H1 (cell line): ENCODE data around the gene PAOX. TPM values are rescaled to one million over a fixed set of nuclear protein-coding genes. Genes with fewer than 3 reads are reported as not detected.

Source experiments
- CTCF ChIA-PET: fragments of 300-600 bp; sonication (Branson Sonifier 250); formaldehyde crosslinking; loops from one replicate; lab custom pipeline; 2021; ENCODE audit not compliant: partially characterized antibody; lab: Charles Lee
- POLR2A ChIA-PET: fragments of 300-600 bp; sonication (Branson Sonifier 250); formaldehyde crosslinking; loops from one replicate; lab custom pipeline; 2021; ENCODE audit warnings: inconsistent platforms; ENCODE audit not compliant: partially characterized antibody; lab: Charles Lee
- DNase-seq, 2 experiments: peaks; one replicate each; pipeline versions ENCODE4 v3.0.0 to v3.0.0-alpha.2; 2010 to 2022; ENCODE audit warnings: low spot score in 2 of 2, low read depth in 1 of 2, mixed read lengths in 1 of 2
- FAIRE-seq: peaks from 2 replicates; lab custom pipeline; 2011; peaks lifted over from hg19 to GRCh38; lab: Jason Lieb, UNC
- H2AFZ ChIP-seq: 2 replicates; pipeline ENCODE4 v1.8.1; 2012; ENCODE audit warnings: low read length, inconsistent platforms
- H2AK5ac ChIP-seq: 2 replicates; pipeline ENCODE4 v1.6.1; 2013; ENCODE audit warnings: low read depth, low read length
- H2BK120ac ChIP-seq: replicated peaks from 2 replicates; pipeline ENCODE3; 2013; ENCODE audit warnings: low read depth, low read length, inconsistent platforms
- H2BK12ac ChIP-seq: 2 replicates; pipeline ENCODE4 v1.6.1; 2013; ENCODE audit warnings: low read depth, low read length
- H2BK15ac ChIP-seq: 2 replicates; pipeline ENCODE4 v1.6.1; 2013; ENCODE audit warnings: low read length
- H2BK20ac ChIP-seq: 2 replicates; pipeline ENCODE4 v1.6.1; 2013; ENCODE audit warnings: low read length
- H2BK5ac ChIP-seq: 2 replicates; pipeline ENCODE4 v1.6.1; 2013; ENCODE audit warnings: low read depth, low read length
- H3K14ac ChIP-seq: 2 replicates; pipeline ENCODE4 v1.6.1; 2013; ENCODE audit warnings: inconsistent platforms; ENCODE audit not compliant: insufficient read length
- H3K18ac ChIP-seq: 2 replicates; pipeline ENCODE4 v1.6.1; 2013; ENCODE audit warnings: low read length; ENCODE audit errors: extremely low read depth
- H3K23ac ChIP-seq: 2 replicates; pipeline ENCODE4 v1.6.1; 2013; ENCODE audit warnings: inconsistent platforms; ENCODE audit not compliant: insufficient read length
- H3K23me2 ChIP-seq: 2 replicates; pipeline ENCODE4 v1.6.1; 2013; ENCODE audit warnings: low read depth, low read length
- H3K27ac ChIP-seq: 2 replicates; pipeline ENCODE4 v1.6.1; 2011; ENCODE audit warnings: low read depth, low read length, inconsistent platforms
- H3K27me3 ChIP-seq, 4 experiments: replicated peaks in 1 of 4; 1 replicate in 1 of 4; 2 replicates in 3 of 4; pipeline versions ENCODE4 v1.6.1 to v1.8.1; 2011 to 2013; ENCODE audit warnings: low read length in 3 of 4, mild to moderate bottlenecking in 3 of 4, inconsistent platforms in 2 of 4, mixed read lengths in 2 of 4, moderate library complexity in 1 of 4; ENCODE audit not compliant: control insufficient read depth in 3 of 4, insufficient read depth in 3 of 4; ENCODE audit errors: extremely low read depth in 1 of 4
- H3K36me3 ChIP-seq, 4 experiments: 2 replicates each; pipeline versions ENCODE4 v1.6.1 to v1.8.1; 2011 to 2013; ENCODE audit warnings: mild to moderate bottlenecking in 4 of 4, low read length in 3 of 4, moderate library complexity in 2 of 4, control low read depth in 1 of 4, inconsistent platforms in 1 of 4; ENCODE audit not compliant: insufficient read depth in 4 of 4, control insufficient read depth in 2 of 4
- H3K4ac ChIP-seq: replicated peaks from 2 replicates; pipeline ENCODE3; 2013; ENCODE audit warnings: low read length, low read depth, mixed read lengths, inconsistent platforms; ENCODE audit not compliant: insufficient read length
- H3K4me1 ChIP-seq, 4 experiments: replicated peaks in 1 of 4; 1 replicate in 1 of 4; 2 replicates in 3 of 4; pipeline versions ENCODE4 v1.6.1 to v1.8.1; 2011 to 2013; ENCODE audit warnings: low read length in 3 of 4, inconsistent platforms in 2 of 4, mixed read lengths in 1 of 4; ENCODE audit not compliant: insufficient read depth in 4 of 4, control insufficient read depth in 3 of 4
- H3K4me2 ChIP-seq, 2 experiments: 2 replicates each; pipeline versions ENCODE4 v1.6.1 to v1.8.1; 2011 to 2013; ENCODE audit warnings: low read depth in 2 of 2, low read length in 2 of 2, control low read depth in 1 of 2, inconsistent platforms in 1 of 2, mild to moderate bottlenecking in 1 of 2; ENCODE audit not compliant: insufficient read depth in 1 of 2
- H3K4me3 ChIP-seq, 4 experiments: fragments of 200-600, 300-600 bp in 1 of 4; sonication (generic), shearing (Covaris generic), sonication (Bioruptor Twin) in 1 of 4; 2 replicates each; pipeline versions ENCODE4 v1.5.1 to v1.8.1; 2011 to 2016; ENCODE audit warnings: low read length in 4 of 4, low read depth in 3 of 4, control low read depth in 2 of 4, inconsistent platforms in 2 of 4, mild to moderate bottlenecking in 2 of 4, mixed read lengths in 1 of 4, moderate library complexity in 1 of 4; ENCODE audit not compliant: insufficient read depth in 2 of 4; ENCODE audit errors: extremely low read depth in 1 of 4
- H3K56ac ChIP-seq: replicated peaks from 2 replicates; pipeline ENCODE3; 2013; ENCODE audit warnings: low read depth, mild to moderate bottlenecking, mixed read lengths, low read length, inconsistent platforms; ENCODE audit not compliant: insufficient read length
- H3K79me1 ChIP-seq: 2 replicates; pipeline ENCODE4 v1.6.1; 2013; ENCODE audit warnings: low read depth, low read length, control low read depth
- H3K79me2 ChIP-seq, 2 experiments: 2 replicates each; pipeline versions ENCODE4 v1.6.1 to v1.8.1; 2012 to 2013; ENCODE audit warnings: low read length in 2 of 2, mild to moderate bottlenecking in 2 of 2, inconsistent platforms in 1 of 2; ENCODE audit not compliant: insufficient read depth in 2 of 2, control insufficient read depth in 1 of 2
- H3K9ac ChIP-seq, 4 experiments: replicated peaks in 1 of 4; 1 replicate in 1 of 4; 2 replicates in 3 of 4; pipeline versions ENCODE4 v1.6.1 to v1.8.1; 2011 to 2013; ENCODE audit warnings: low read depth in 3 of 4, low read length in 3 of 4, control low read depth in 2 of 4, mild to moderate bottlenecking in 2 of 4, moderate library complexity in 2 of 4, inconsistent platforms in 1 of 4; ENCODE audit errors: extremely low read depth in 1 of 4
- H3K9me3 ChIP-seq, 2 experiments: 2 replicates each; pipeline versions ENCODE4 v1.6.1 to v1.8.1; 2012 to 2013; ENCODE audit warnings: mild to moderate bottlenecking in 2 of 2, moderate library complexity in 2 of 2, control low read depth in 1 of 2, inconsistent platforms in 1 of 2, low read depth in 1 of 2, low read length in 1 of 2, mixed read lengths in 1 of 2; ENCODE audit not compliant: insufficient read depth in 2 of 2
- H4K20me1 ChIP-seq, 2 experiments: replicated peaks in 1 of 2; 2 replicates each; pipeline versions ENCODE3 to v1.8.1; 2011 to 2013; ENCODE audit warnings: inconsistent platforms in 2 of 2, low read length in 2 of 2, mild to moderate bottlenecking in 1 of 2; ENCODE audit not compliant: insufficient read depth in 2 of 2, control insufficient read depth in 1 of 2
- H4K5ac ChIP-seq: 2 replicates; pipeline ENCODE4 v1.6.1; 2013; ENCODE audit warnings: low read length, low read depth, mixed read lengths, inconsistent platforms; ENCODE audit not compliant: insufficient read length
- H4K8ac ChIP-seq: 2 replicates; pipeline ENCODE4 v1.8.0; 2013; ENCODE audit warnings: mild to moderate bottlenecking, moderate library complexity, low read length, inconsistent platforms; ENCODE audit not compliant: insufficient read depth; ENCODE audit errors: extremely low read depth
- H4K91ac ChIP-seq: replicated peaks from 2 replicates; pipeline ENCODE3; 2013; ENCODE audit warnings: low read length, mixed read lengths, inconsistent platforms; ENCODE audit not compliant: insufficient read length
- CTBP2 ChIP-seq: IDR thresholded peaks from 2 replicates; pipeline ENCODE4 v1.7.0; 2011; ENCODE audit warnings: borderline replicate concordance, mild to moderate bottlenecking, moderate library complexity, mixed read lengths, low read length; ENCODE audit not compliant: insufficient read depth, insufficient read length
- CTCF ChIP-seq, 3 experiments: IDR thresholded peaks; 1 replicate in 2 of 3; 2 replicates in 1 of 3; pipeline versions ENCODE4 v1.5.1 to v1.6.1; 2011; ENCODE audit warnings: low read length in 3 of 3, mild to moderate bottlenecking in 3 of 3, inconsistent platforms in 2 of 3, low read depth in 1 of 3, moderate library complexity in 1 of 3; ENCODE audit not compliant: insufficient read depth in 1 of 3; ENCODE audit errors: control extremely low read depth in 1 of 3
- EP300 ChIP-seq, 2 experiments: IDR thresholded peaks; 1 replicate in 1 of 2; 2 replicates in 1 of 2; pipeline ENCODE4 v1.6.1; 2011 to 2012; ENCODE audit warnings: low read depth in 2 of 2, low read length in 2 of 2, mild to moderate bottlenecking in 2 of 2, borderline replicate concordance in 1 of 2, inconsistent platforms in 1 of 2, moderate library complexity in 1 of 2
- EZH2 ChIP-seq: fragments of 200-600 bp; sonication (generic); IDR thresholded peaks from 2 replicates; pipeline ENCODE4 v1.7.1; 2012; ENCODE audit warnings: low read depth, mild to moderate bottlenecking, moderate library complexity, low read length, inconsistent platforms; ENCODE audit not compliant: severe bottlenecking
- HDAC6 ChIP-seq: IDR thresholded peaks from one replicate; pipeline ENCODE4 v1.7.1; 2012; ENCODE audit warnings: low read depth, mild to moderate bottlenecking, inconsistent platforms, low read length, moderate library complexity
- JUN ChIP-seq: IDR thresholded peaks from 2 replicates; pipeline ENCODE4 v1.6.1; 2011; ENCODE audit warnings: low read depth, mild to moderate bottlenecking, improper control_type of control experiment, low read length
- KDM1A ChIP-seq: fragments of 200-600, 300-600 bp; sonication (generic); IDR thresholded peaks from 2 replicates; pipeline ENCODE4 v1.7.1; 2016; ENCODE audit warnings: mild to moderate bottlenecking, low read length, borderline replicate concordance
- KDM4A ChIP-seq: IDR thresholded peaks from one replicate; pipeline ENCODE4 v1.7.1; 2012; ENCODE audit warnings: low read depth, mild to moderate bottlenecking, moderate library complexity, low read length, inconsistent platforms; ENCODE audit not compliant: severe bottlenecking
- SIX5 ChIP-seq: IDR thresholded peaks from 2 replicates; pipeline ENCODE4 v1.6.1; 2011; ENCODE audit warnings: mild to moderate bottlenecking, low read depth, low read length
- WGBS, 2 experiments: shearing (Covaris generic) in 1 of 2; methylation state at CpG; one replicate each; pipeline versions ENCODE4 v1.1.6 to v1.1.7; 2013 to 2015; ENCODE audit warnings: low lambda C conversion rate in 2 of 2, mixed read lengths in 2 of 2, inconsistent platforms in 1 of 2, low coverage in 1 of 2, missing lambda C conversion rate in 1 of 2; ENCODE audit not compliant: insufficient replicate concordance in 2 of 2, insufficient coverage in 1 of 2, insufficient read length in 1 of 2; ENCODE audit errors: extremely low coverage in 1 of 2, missing lambda C conversion rate in 1 of 2; 5-methylcytosine and 5-hydroxymethylcytosine counted together
- polyA plus RNA-seq, 7 experiments: library from polyadenylated mRNA; depleted of rRNA in 3 of 7; stranded (reverse) in 5 of 7; unstranded in 2 of 7; fragments of >200 nt in 5 of 7; fragments of 200-250 nt in 2 of 7; gene quantifications; 1 replicate in 5 of 7; 2 replicates in 1 of 7; 4 replicates in 1 of 7; pipeline versions ENCODE4 v1.2.1 to v1.2.3, GENCODE V29; 2011 to 2013; ENCODE audit warnings: missing spikeins in 2 of 7, mixed read lengths in 2 of 7
- total RNA-seq: library from RNA; stranded (reverse); fragmentation: NEBNext Ultra II Directional; extraction: Animal tissue kit (Norgen Biotek cat#: 25700); gene quantifications from 2 replicates; pipeline ENCODE4 v1.2.1, GENCODE V29; 2021

Gene PAOX
- total and polyA plus RNA-seq, 2 of the 8 experiments (the other 6 are each of a cell fraction or from before 2014, with no cell fraction given) = 3.7 to 4.3 TPM

GRCh38 chr10:133343558-133343957 lies 35.5 kb upstream of the PAOX start:
- H3K9me3 ChIP-seq = no peaks in the 10 kb centered on the region
- peaks cover 10% of the 10 kb centered on the region; the same call in 1 of the 2 replicates for H3K23me2 ChIP-seq
- no peak overlapping the region for H4K91ac ChIP-seq
- 91% methylated on average over 9 of the region's 9 CpGs; no CpG with 5 or more reads in 1 of the 2 experiments for WGBS, 2 experiments
- peaks cover 0 to 8% (median 3%) of the 10 kb centered on the region in 4 experiments; a peak in 3 of 7 replicates for H3K27me3 ChIP-seq
- POLR2A ChIA-PET = interaction anchor here (0.6 to 2.3 kb wide), 10 partner anchors 8 to 1278 kb away, joined by 3 to 8 read pairs (median 3); partner anchors contain the start of genes FUOM and JAKMIP3
- no peak overlapping the region for H2AK5ac ChIP-seq
- CTCF ChIA-PET = interaction anchor here (1.6 to 4.9 kb wide), 2 partner anchors 8 to 14 kb away, joined by 4 to 27 read pairs; no protein-coding TSS in a partner anchor
- H4K8ac ChIP-seq = no peak overlapping the region
- H3K36me3 ChIP-seq = no peaks in the 10 kb centered on the region
- H3K79me1 ChIP-seq = no peaks in the 10 kb centered on the region
- no peak overlapping the region for H3K4ac ChIP-seq
- no peak overlapping the region for H2BK120ac ChIP-seq
- no peak overlapping the region for H2AFZ ChIP-seq
- peaks cover 0 to 17% (median 1%) of the 10 kb centered on the region in 4 experiments; a peak in 3 of 7 replicates for H3K4me1 ChIP-seq
- H3K56ac ChIP-seq = no peak overlapping the region
- no peak overlapping the region for H3K27ac ChIP-seq
- H3K23ac ChIP-seq = no peak overlapping the region
- 0 out of 2 replicates have a peak overlapping the region, but pooled peaks have one; percentile 35 for H2BK5ac ChIP-seq
- no peaks in the 10 kb centered on the region for H3K79me2 ChIP-seq
- H4K5ac ChIP-seq = no peak overlapping the region
- FAIRE-seq = no peak
- H3K9ac ChIP-seq = no peak overlapping the region
- no peak overlapping the region for H3K14ac ChIP-seq
- no peak overlapping the region for H3K4me3 ChIP-seq
- H4K20me1 ChIP-seq = peaks cover 0 to 9% of the 10 kb centered on the region in 2 experiments
- H2BK12ac ChIP-seq = peak overlapping the region; percentile 50; the same call in 1 of the 2 replicates
- TF ChIP-seq JUN (no peak), CTBP2 (no peak), EP300 (IDR thresholded peaks at IDR 0.05; ENCODE audit: borderline replicate concordance in 1 of 2, low read depth in 2 of 2, low read length in 2 of 2) (no peak), SIX5 (no peak), CTCF (IDR thresholded peaks at IDR 0.05; ENCODE audit: control extremely low read depth in 1 of 3, insufficient read depth in 1 of 3, low read depth in 1 of 3, low read length in 3 of 3) (no peak), HDAC6 (no peak), KDM1A (no peak), EZH2 (no peak), KDM4A (no peak)
- DNase-seq = no peak
- H2BK20ac ChIP-seq = no peak overlapping the region
- no peak overlapping the region for H3K4me2 ChIP-seq
- no peak overlapping the region for H2BK15ac ChIP-seq
- no peak overlapping the region; the same call in 1 of the 2 replicates for H3K18ac ChIP-seq
